DLD1 (cell line): ENCODE results near the gene FYN.

ENCODE experiments used
- in situ Hi-C: cut with HindIII; loops from 2 replicates; pipeline ENCODE4 v1.10.0; 2017; ENCODE audit warnings: low sequenced_read_pairs

The FYN gene

GRCh38 chr6:111614833-111615582 is 258.2 kb downstream of the FYN start:
- in situ Hi-C loops: no loop called here

- in situ Hi-C loops: no loop called here
Measured at GRCh38 chr6:111612379-111612778, 260.9 kb downstream of the FYN start.

- in situ Hi-C loops: no loop called here
Measured at GRCh38 chr6:111610548-111611172, 262.6 kb downstream of the FYN start.
